Upper lobe of right lung (tissue), 1 donor: ENCODE measurements around the gene ZDHHC14. TPM values are rescaled to one million over a fixed set of nuclear protein-coding genes. Genes with fewer than 3 reads are reported as not detected.
A peak's percentile ranks its signal among the peaks of the same experiment; 100 is the strongest.

ENCODE experiments used
- ATAC-seq: fragments of 200-7000 bp; cut with Tn5 transposase; one replicate; pipeline ENCODE4 v1.9.1; 2020; ENCODE audit warnings: mild to moderate bottlenecking, moderate library complexity
- DNase-seq: peaks from one replicate; pipeline ENCODE4 v3.0.0-alpha.2; 2020
- H3K27ac ChIP-seq: fragments of 200-600 bp; one replicate; pipeline ENCODE4 v1.8.0; 2022
- H3K27me3 ChIP-seq: fragments of 200-600 bp; one replicate; pipeline ENCODE4 v1.8.0; 2022; ENCODE audit warnings: mild to moderate bottlenecking
- H3K36me3 ChIP-seq: fragments of 200-600 bp; one replicate; pipeline ENCODE4 v1.8.0; 2022
- H3K4me1 ChIP-seq: fragments of 200-600 bp; one replicate; pipeline ENCODE4 v1.8.0; 2022
- H3K4me3 ChIP-seq: fragments of 200-600 bp; one replicate; pipeline ENCODE4 v1.8.0; 2022; ENCODE audit warnings: mild to moderate bottlenecking
- H3K9me3 ChIP-seq: fragments of 200-600 bp; one replicate; pipeline ENCODE4 v1.8.0; 2022
- CTCF ChIP-seq: fragments of 200-600 bp; IDR thresholded peaks from one replicate; pipeline ENCODE4 v1.8.0; 2022; ENCODE audit warnings: antibody characterized with exemption
- intact Hi-C: fragments of 100-400 bp; cut with DNase I; formaldehyde crosslinking; loops from one replicate; pipeline ENCODE4 v1.11.0; 2022
- total RNA-seq: library from RNA; stranded (reverse); fragmentation: NEBNext Ultra II Directional; extraction: Animal tissue kit (Norgen Biotek cat#: 25700); gene quantifications from one replicate; pipeline ENCODE4 v1.2.1, GENCODE V29; 2021
- donor health status: DM: no; HTN: yes; CAD: no; lungs with severe emphysema.

The ZDHHC14 gene
- total RNA-seq, 1 donor from 2014 or later, result 12.2 TPM

- TF ChIP-seq CTCF, result no peak
- Histone ChIP-seq H3K27ac (peak overlapping the region; percentile 11), H3K9me3 (no peaks in the 10 kb centered on the region), H3K4me3 (no peak overlapping the region), H3K4me1 (peaks cover 11% of the 10 kb centered on the region), H3K36me3 (no peaks in the 10 kb centered on the region), H3K27me3 (no peaks in the 10 kb centered on the region)
- intact Hi-C loops, result loop anchor here (5.0 kb wide), 1 partner anchor 280 kb away; no protein-coding TSS in a partner anchor
- DNase-seq, result no peak
- ATAC-seq, result no peak
Measured at GRCh38 chr6:157596886-157597285, 215.9 kb downstream of the ZDHHC14 start.

- TF ChIP-seq CTCF, result peak; percentile 54
- no peak overlapping the region for H3K4me3 ChIP-seq
- peaks cover 11% of the 10 kb centered on the region for H3K4me1 ChIP-seq
- intact Hi-C loops, result loop anchor here (5.0 kb wide), 1 partner anchor 280 kb away; no protein-coding TSS in a partner anchor
- ATAC-seq (peak; percentile 73), DNase-seq (no peak)
- peak overlapping the region; percentile 20 for H3K27ac ChIP-seq
- H3K9me3 ChIP-seq, result no peaks in the 10 kb centered on the region
- H3K27me3 ChIP-seq, result no peaks in the 10 kb centered on the region
- H3K36me3 ChIP-seq, result no peaks in the 10 kb centered on the region
Measured at GRCh38 chr6:157597461-157598312, 216.7 kb downstream of the ZDHHC14 start.

GRCh38 chr6:157599191-157599590, 218.2 kb downstream of the ZDHHC14 start:
- no peaks in the 10 kb centered on the region for H3K27me3 ChIP-seq
- ATAC-seq (no peak), DNase-seq (no peak)
- H3K9me3 ChIP-seq, result no peaks in the 10 kb centered on the region
- H3K4me3 ChIP-seq, result no peak overlapping the region
- no peaks in the 10 kb centered on the region for H3K36me3 ChIP-seq
- H3K27ac ChIP-seq, result no peak overlapping the region
- TF ChIP-seq CTCF, result no peak
- intact Hi-C loops, result loop anchor here (5.0 kb wide), 1 partner anchor 282 kb away; no protein-coding TSS in a partner anchor
- peaks cover 19% of the 10 kb centered on the region for H3K4me1 ChIP-seq

GRCh38 chr6:157600807-157601206, 219.8 kb downstream of the ZDHHC14 start:
- no peak for TF ChIP-seq CTCF
- Histone ChIP-seq H3K4me3 (no peak overlapping the region), H3K4me1 (peaks cover 19% of the 10 kb centered on the region), H3K27me3 (no peaks in the 10 kb centered on the region), H3K27ac (no peak overlapping the region), H3K36me3 (no peaks in the 10 kb centered on the region), H3K9me3 (no peaks in the 10 kb centered on the region)
- no peak for ATAC-seq
- no peak for DNase-seq
- intact Hi-C loops, result no loop called here

- no peaks in the 10 kb centered on the region for H3K36me3 ChIP-seq
- H3K27me3 ChIP-seq, result no peaks in the 10 kb centered on the region
- no peaks in the 10 kb centered on the region for H3K9me3 ChIP-seq
- DNase-seq (no peak), ATAC-seq (peak; percentile 87)
- TF ChIP-seq CTCF, result no peak
- intact Hi-C loops, result no loop called here
- no peak overlapping the region for H3K27ac ChIP-seq
- peaks cover 16% of the 10 kb centered on the region for H3K4me1 ChIP-seq
- H3K4me3 ChIP-seq, result no peak overlapping the region
Measured at GRCh38 chr6:157602521-157603295, 221.7 kb downstream of the ZDHHC14 start.
